K562 (cell line): ENCODE data around the gene CLIP2. TPM values are rescaled to one million over a fixed set of nuclear protein-coding genes. Genes with fewer than 3 reads are reported as not detected.

Source experiments
- BRD4 ChIP-seq: fragments of 200-600 bp; sonication (generic); IDR thresholded peaks from 2 replicates; pipeline ENCODE4 v1.6.1; 2017; ENCODE audit warnings: inconsistent platforms
- CBX1 ChIP-seq: sonication (generic); IDR thresholded peaks from 2 replicates; pipeline ENCODE4 v1.6.1; 2016; ENCODE audit warnings: antibody characterized with exemption, low read depth, mild to moderate bottlenecking
- ELF1 ChIP-seq: fragments of 200-800 bp; sonication (Bioruptor generic); IDR thresholded peaks from 2 replicates; pipeline ENCODE4 v1.6.1; 2016; ENCODE audit warnings: missing genetic modification characterization, missing compliant biosample characterization
- ERF ChIP-seq: fragments of 450-650 bp; formaldehyde crosslinking; IDR thresholded peaks from 2 replicates; pipeline ENCODE4 v1.4.0; 2020; ENCODE audit warnings: mild to moderate bottlenecking, mixed read lengths
- ETV1 ChIP-seq: fragments of 450-650 bp; conservative IDR thresholded peaks from 2 replicates; pipeline ENCODE4 v1.6.1; 2016; ENCODE audit warnings: missing genetic modification characterization, control low read depth, low read depth, missing compliant biosample characterization
- GABPB2 ChIP-seq: fragments of 250-450 bp; sonication (Bioruptor Pico); conservative IDR thresholded peaks from 2 replicates; pipeline ENCODE4 v1.5.1; 2021; ENCODE audit warnings: mild to moderate bottlenecking
- HMGN3 ChIP-seq: IDR thresholded peaks from 2 replicates; pipeline ENCODE4 v1.6.1; 2011; ENCODE audit warnings: borderline replicate concordance, low read depth, mild to moderate bottlenecking, mixed read lengths, low read length; ENCODE audit not compliant: insufficient read length; ENCODE audit errors: extremely low read depth
- MITF ChIP-seq: IDR thresholded peaks from 2 replicates; pipeline ENCODE4 v1.6.1; 2014; ENCODE audit warnings: antibody characterized with exemption
- NELFE ChIP-seq: IDR thresholded peaks from 2 replicates; pipeline ENCODE4 v1.6.1; 2011; ENCODE audit warnings: mild to moderate bottlenecking; ENCODE audit not compliant: insufficient read depth, insufficient read length
- SMARCB1 ChIP-seq: IDR thresholded peaks from 2 replicates; pipeline ENCODE4 v1.6.1; 2011; ENCODE audit warnings: improper control_type of control experiment, low read depth; ENCODE audit not compliant: insufficient read length
- TEAD2 ChIP-seq: fragments of 450-650 bp; IDR thresholded peaks from 2 replicates; pipeline ENCODE4 v1.6.1; 2016; ENCODE audit warnings: missing genetic modification characterization, control low read depth, missing compliant biosample characterization
- ZBTB40 ChIP-seq, 2 experiments: fragments of 450-650 bp in 1 of 2; sonication (generic) in 1 of 2; formaldehyde crosslinking in 1 of 2; IDR thresholded peaks; 2 replicates each; pipeline versions ENCODE4 v1.7.1 to v1.9.0; 2016 to 2022; ENCODE audit warnings: inconsistent platforms in 1 of 2, mild to moderate bottlenecking in 1 of 2, missing genetic modification reagents in 1 of 2
- ZEB2 ChIP-seq: fragments of 450-650 bp; IDR thresholded peaks from 2 replicates; pipeline ENCODE4 v1.6.1; 2016
- ZKSCAN8 ChIP-seq: fragments of 200-800 bp; sonication (Bioruptor generic); IDR thresholded peaks from 2 replicates; pipeline ENCODE4 v1.6.1; 2016; ENCODE audit warnings: missing genetic modification characterization, missing compliant biosample characterization
- ZNF311 ChIP-seq: fragments of 250-450 bp; sonication (Bioruptor Pico); IDR thresholded peaks from 2 replicates; pipeline ENCODE4 v1.4.0; 2020; ENCODE audit warnings: mild to moderate bottlenecking, moderate library complexity
- ZNF395 ChIP-seq: fragments of 200-800 bp; sonication (Bioruptor generic); IDR thresholded peaks from 2 replicates; pipeline ENCODE4 v1.6.1; 2017; ENCODE audit warnings: missing genetic modification characterization, missing compliant biosample characterization
- polyA plus RNA-seq, 8 experiments: library from polyadenylated mRNA; depleted of rRNA in 4 of 8; stranded (reverse) in 5 of 8; unstranded in 3 of 8; fragments of >200 nt; fragmentation: Nextera tagmentation in 2 of 8; fragmentation: Illumina TruSeq in 1 of 8; extraction: Ambion mirVana in 2 of 8; extraction: Trizol in 1 of 8; gene quantifications; 2 replicates each; pipeline versions ENCODE4 v1.2.1 to v1.2.3, GENCODE V29; 2011 to 2014; ENCODE audit warnings: inconsistent platforms in 1 of 8, missing spikeins in 1 of 8
- total RNA-seq, 7 experiments: library from RNA; depleted of rRNA in 6 of 7; stranded (reverse); fragments of >200 nt in 6 of 7; fragmentation: Illumina TruSeq in 2 of 7; extraction: Trizol in 2 of 7; gene quantifications; 2 replicates each; pipeline versions ENCODE4 v1.2.1 to v1.2.3, GENCODE V29; 2011 to 2021; ENCODE audit warnings: low replicate concordance in 1 of 7

The CLIP2 gene
- total and polyA plus RNA-seq, 9 of the 15 experiments (the other 6 are each of a cell fraction or from before 2014, with no cell fraction given) = 0.07 to 5.4 (median 2.1) TPM

- TF ChIP-seq ZBTB40 (IDR thresholded peaks at IDR 0.05) (peak; percentile 30; the same call in 1 of the 2 replicates), ZBTB40 (CRISPR knock-in tag; IDR thresholded peaks at IDR 0.05) (no peak), ZKSCAN8 (CRISPR knock-in tag) (no peak), ETV1 (tag) (peak; percentile 36; the same call in 1 of the 2 replicates), CBX1 (no peak), ELF1 (tag) (no peak), HMGN3 (no peak), ZNF395 (CRISPR knock-in tag) (peak; percentile 64), NELFE (no peak), TEAD2 (tag) (no peak), SMARCB1 (no peak), GABPB2 (CRISPR knock-in tag) (no peak), ZEB2 (no peak), ZNF311 (CRISPR knock-in tag) (no peak), MITF (no peak), ERF (CRISPR knock-in tag) (no peak), BRD4 (no peak; the same call in 1 of the 2 replicates)
Observed at GRCh38 chr7:74272305-74273038, 16.7 kb upstream of the CLIP2 start (continued).
